Measurements from ENCODE around the gene ARFIP2.

The ARFIP2 gene

DNA sequence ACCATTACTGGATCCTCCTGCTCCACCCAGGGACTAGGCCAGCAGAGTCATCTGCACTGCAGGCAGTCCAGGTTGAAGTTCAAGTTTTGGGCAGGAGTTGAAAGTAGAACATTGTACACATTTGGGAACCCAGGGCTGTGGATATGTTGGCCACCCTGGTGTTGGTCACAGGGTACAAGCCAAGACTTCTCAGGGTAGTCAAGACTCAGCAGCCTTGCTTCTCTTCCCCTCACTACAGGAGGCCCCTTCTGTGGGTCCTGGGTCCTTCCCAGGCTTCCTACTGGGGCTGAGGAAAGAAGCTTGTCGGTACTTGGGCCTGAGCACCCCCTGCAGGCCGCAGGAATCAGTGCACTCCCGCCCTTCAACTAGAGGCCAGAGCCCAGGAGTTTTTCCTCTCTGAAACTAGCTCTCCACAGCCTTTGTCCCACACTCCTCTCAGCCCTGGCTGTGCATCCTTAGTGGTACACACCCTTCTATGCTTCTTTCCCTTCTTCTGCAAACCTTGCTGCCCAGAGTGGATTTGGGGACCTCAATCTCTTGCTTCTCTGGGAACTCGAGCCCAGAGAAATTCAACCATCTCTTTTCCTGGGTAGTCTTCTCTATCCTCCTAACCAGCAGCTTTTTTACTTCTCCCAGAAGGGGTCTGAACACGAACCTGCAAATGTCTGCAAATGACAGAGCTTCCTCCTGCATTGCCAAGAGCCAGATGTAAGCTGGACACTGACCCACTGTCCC, 37.7 kb downstream of the ARFIP2 start:
- peak in 48 of 56 donors; percentile 5 to 80 (median 40) for DNase-seq

DNA sequence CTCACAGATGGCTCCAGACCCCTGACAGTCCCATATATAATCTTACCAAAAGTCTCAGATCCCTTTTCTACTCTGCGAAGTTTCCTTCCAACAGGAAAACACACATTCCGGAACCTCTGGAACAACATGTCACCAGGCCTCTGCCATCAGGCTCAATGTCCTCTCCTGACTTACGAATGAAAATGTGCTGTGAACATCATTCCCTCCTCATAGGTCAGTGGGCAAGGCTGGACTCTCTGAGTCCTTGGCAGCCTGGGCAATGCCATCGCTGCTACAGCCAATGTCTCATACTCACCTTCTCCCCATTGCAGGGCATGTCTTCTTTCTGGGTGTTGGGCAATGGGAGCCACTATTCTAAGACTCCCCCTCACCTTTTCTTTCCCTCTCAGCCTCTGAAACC, 38.7 kb downstream of the ARFIP2 start:
- DNase-seq = no peak

DNA sequence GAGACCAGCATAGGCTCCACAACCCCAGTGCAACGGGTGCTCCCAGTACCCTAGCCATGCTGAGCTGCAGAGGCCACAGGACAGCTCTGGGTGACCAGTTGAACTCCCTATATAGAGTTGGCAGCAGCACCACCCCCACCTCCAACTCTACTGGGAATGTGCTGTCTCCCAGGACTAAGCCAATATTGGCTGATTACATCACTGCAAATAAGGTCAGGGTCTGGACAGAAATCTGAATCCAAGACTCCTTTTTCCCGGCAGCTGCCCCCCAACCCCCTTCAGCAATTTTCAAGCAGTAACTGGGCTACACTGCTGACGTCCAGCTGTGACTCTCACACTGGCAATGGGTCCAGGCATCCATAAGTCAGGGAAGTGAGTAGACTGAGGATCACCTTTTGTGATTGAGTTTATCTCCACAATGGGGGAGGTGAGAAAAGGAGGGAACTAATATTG, 40.2 kb downstream of the ARFIP2 start, which contains the start of gene HPX:
Gene HPX, minus strand, starts transcription at position 82 of the 453 bp plus-strand sequence. Its CDS starts 24 bp downstream, at position 58.
- DNase-seq = no peak

DNA sequence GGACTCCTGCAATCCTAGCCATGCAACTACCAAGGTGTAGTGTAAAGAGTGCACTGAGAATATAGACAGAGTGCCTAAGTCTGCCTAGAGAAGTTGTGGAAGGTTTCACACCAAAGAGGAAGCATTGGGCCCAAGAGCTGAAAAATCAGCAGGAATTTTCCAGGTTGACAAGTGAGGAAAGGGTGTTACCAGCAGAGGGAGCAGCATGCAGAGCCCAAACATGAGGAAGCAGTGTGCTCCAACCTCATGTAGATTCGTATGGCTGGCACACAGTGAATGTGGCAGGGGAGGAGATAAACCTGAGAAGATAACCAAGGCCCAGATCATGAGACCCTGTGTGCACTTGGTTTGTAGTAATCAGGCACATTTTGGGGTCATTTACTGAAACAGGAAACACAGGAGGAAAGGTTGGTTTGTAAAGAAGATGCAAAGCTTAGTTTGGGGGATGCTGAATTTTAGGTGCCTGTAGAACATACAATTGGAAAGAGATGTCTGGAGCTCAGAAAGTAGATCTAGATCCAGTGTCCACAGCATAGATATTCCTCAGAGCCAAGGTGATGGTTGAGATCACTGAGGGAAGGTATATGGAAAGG, 42.1 kb downstream of the ARFIP2 start:
- DNase-seq = peak in 32 of 56 donors; percentile 6 to 71 (median 18)

DNA sequence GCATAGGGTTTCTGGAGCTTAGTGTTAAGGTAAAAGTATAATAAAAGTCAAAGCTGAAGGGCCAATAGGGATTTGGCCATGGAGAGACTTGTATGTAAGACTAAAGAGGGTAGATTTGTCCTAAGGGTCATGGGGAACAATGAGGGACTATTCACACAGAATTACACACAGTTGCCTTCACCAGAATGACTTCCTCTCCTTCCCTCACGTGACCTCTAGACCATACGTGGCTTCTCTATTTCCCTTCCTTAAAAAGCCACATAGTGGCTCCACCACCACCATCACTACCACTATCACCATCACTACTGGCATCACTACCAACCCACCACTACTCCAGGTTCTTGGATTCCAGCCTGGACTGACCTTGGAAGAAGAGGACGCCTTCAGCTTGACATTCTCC, 43.1 kb downstream of the ARFIP2 start:
- no peak for DNase-seq

DNA sequence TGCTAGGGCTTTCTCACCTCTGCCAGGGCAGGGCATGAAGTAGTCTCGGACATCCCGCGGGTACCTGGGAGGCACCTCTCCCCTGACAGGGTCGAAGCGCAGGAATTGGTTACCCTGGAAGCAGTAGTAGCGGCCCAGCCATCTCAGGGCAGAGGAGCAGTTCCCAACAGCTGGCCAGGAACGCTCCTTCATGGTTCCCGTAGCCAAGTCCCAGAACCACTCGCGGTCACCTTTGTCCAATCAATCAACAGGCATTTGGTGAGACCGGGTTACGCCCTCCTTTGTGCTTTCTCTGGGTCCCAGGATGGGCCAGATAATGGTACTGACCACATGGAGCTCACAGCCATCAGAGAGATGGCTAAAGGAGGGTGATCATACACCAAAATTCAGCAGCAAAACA, 43.7 kb downstream of the ARFIP2 start:
- no peak for DNase-seq

DNA sequence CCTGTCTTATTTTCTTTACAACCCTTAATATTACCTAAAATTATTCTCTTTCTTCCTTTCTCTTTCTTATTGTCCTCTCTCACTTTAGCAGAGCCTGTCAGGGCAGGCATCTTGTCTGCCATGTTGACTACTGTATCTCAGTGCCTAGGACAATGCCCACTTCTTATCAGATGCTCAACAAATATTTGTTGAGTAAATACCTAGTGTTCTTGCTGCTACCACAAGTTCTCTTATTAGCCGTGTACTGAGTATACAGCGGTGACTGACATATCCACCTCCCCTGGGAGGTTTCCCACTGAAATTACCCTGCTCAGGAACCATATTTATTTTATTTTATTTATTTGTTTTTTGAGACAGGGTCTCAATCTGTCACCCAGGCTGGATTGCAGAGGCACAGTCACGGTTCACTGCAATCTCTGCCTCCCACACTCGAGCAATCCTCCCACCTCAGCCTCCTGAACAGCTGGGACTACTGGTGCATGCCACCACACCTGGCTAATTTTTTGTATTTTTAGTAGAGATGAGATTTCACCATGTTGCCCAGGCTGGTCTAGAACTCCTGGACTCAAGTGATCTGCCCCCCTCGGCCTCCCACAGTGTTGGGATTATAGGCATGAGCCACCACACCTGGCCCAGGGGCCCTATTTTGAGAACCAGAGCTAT, 47.0 kb downstream of the ARFIP2 start:
- DNase-seq = no peak

DNA sequence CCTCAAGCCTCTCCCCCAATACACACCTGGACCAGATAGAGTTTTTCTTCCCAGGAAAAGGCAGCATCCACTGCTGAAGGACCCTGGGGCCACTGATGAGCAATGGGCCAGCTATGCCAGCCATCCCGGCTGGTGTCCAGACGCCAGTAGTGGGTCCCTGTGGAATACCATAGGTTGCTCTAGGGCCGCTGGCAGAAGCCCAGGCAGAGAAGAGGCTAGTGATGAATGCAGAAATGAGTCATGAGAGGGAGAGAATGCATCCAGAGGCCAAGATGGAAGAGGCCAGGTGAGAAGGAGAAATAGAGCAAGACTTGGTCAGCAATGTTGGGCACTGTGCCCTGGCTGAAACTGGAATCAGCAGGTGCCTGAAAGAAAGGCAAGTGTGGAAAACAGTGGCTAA, 49.3 kb downstream of the ARFIP2 start:
- no peak for DNase-seq

DNA sequence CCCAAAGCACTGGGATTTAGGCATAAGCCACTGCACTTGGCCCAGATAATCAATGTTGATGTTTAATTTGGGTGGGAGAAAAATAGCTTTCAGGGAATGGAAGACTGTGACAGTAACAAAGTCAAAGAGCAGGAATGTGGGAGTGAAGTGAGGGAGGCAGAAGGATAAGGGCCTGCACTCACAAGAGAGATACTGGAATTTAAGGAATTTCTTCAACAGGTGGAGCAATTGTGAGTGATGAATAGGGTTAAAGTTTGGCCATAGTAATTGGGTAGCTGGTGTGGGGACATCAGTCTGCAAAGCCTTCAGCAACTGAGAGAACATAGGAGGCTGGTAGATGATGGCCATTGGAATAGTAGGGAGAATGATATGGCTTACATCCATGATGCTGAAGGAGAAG, 53.6 kb downstream of the ARFIP2 start:
- DNase-seq = no peak
